HPDE6-E6E7 (cell line): Measurements from ENCODE around the gene DLG2.
A peak's percentile ranks its signal among the peaks of the same experiment; 100 is the strongest.
"Not testable (repeated sequence)": the region's sequence is repeated elsewhere in the genome, so short reads cannot be mapped to it uniquely, and the experiment has no call there.

Experiments used
- DNase-seq: peaks from one replicate; pipeline ENCODE4 v3.0.0; 2011; ENCODE audit warnings: missing footprints; ENCODE audit errors: extremely low spot score

DLG2 gene

DNA sequence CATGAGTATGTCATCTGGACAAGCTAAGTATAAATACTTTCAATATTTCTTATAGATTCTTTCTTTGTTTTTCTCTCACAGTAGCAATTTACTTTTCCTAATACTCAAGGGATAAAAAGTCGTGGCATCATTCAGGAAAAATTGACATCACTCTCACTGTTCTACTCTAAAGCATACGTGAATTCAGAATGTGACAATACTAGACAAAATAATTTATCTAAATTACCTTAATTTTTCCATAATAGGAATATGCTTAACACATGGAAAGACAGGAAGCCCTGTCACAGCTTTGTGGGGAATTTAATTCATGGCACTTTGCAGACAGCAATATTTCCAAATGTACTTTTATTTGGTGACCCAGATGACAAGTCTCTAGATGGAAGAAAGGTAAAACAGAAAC lies 394.6 kb downstream of the DLG2 start:
- no peak for DNase-seq

DNA sequence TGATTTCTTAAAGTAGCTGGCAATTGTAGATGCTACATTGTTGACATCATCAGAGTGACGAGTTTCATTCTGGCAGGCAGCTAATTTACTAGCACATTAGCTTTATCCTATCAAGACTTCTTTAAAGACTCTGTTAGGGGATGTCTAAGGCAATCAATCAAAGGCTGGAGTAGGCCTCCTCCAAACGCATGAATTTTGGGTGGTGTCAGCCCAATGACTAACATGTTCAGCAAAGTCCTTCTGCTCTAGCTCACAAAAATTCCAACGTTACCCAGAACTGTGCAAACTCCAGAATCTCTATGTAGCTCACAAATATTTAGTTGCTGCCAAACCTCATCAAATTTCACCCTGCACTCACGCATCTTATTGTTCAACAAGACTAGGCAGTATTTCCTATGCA lies 395.6 kb downstream of the DLG2 start:
- no peak for DNase-seq

DNA sequence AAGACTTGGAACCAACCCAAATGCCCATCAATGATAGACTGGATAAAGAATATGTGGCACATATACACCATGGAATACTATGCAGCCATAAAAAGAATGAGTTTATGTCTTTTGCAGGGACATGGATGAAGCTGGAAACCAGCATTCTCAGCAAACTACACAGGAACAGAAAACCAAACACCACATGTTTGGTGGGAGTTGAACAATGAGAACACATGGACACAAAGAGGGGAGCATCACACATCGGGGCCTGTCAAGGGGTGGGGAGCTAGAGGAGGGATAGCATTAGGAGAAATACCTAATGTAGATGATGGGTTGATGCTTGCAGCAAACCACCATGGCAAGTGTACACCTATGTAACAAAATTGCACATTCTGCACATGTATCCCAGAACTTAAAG lies 397.4 kb downstream of the DLG2 start:
- not testable (repeated sequence) for DNase-seq

DNA sequence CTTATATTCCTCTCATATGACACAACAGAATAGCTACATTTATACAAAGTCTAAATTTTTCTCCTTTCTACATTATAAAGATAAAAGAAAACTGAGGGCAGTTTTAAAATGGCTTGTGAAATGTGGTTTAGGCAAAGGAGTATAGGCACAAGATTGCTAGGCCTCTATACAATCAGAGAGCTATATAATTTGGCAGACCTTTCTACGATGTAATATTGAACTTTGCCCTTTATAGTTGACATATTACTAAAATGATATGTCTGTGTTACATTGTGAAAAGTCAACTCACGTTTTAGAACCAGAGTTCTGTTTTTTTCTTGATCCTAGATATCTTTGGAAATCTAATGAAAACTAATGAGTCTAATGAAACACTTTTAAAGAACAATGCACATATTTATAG lies 430.2 kb downstream of the DLG2 start:
- DNase-seq, result no peak

DNA sequence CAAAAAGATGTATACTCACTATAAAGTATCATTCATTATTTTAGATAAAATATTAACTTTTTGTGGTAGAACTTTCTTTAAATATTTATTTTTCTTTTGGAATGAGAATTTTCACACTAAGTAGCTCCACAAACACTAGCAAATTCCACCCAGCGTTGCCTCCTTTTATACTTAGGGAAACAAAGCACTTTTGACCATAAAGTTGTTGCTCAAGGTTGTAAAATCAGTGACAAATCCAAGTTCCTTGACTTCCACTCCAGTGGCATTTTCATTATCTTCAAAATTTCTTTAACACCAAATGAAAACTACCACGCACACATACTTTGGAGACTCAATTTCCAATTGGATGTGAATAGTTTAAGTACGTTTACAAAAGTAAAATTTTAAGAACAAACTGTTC lies 431.2 kb downstream of the DLG2 start:
- no peak for DNase-seq

DNA sequence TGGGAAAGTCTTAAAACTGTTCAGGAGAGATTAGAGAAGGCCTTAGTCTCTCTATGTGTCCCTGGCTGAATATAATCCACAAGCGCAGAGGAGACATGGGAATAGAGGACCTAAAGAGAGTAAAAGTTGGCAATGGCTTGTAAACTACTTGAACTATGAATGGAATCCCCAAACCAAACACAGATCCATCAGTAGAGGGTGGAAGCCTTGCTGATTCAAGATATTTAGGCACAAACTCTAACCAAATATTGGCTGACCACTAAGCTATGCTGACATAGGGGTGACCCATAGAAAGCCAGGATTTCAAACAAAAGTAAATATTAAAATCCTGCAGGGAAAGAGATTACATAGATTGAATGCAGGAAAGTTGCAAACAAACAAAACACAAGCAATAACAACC lies 439.2 kb downstream of the DLG2 start:
- no peak for DNase-seq

DNA sequence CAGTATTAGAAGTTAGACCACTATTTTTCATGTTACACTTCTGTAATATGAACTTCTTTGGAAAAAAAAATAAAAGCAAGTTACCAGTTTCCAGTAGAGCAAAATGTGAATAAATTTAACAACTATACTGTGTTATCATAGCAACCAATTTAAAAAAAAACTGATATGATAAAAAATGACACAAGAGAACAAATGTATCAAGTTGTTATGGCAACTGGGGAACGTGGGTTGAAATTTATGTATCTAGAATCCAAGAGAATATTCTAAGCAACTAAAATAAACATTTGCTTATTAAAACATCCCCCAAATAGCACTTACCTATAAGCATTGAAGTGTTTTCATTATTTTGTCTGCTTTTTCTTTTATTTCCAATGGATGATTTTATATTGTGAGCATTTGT lies 442.4 kb downstream of the DLG2 start:
- DNase-seq, result no peak

DNA sequence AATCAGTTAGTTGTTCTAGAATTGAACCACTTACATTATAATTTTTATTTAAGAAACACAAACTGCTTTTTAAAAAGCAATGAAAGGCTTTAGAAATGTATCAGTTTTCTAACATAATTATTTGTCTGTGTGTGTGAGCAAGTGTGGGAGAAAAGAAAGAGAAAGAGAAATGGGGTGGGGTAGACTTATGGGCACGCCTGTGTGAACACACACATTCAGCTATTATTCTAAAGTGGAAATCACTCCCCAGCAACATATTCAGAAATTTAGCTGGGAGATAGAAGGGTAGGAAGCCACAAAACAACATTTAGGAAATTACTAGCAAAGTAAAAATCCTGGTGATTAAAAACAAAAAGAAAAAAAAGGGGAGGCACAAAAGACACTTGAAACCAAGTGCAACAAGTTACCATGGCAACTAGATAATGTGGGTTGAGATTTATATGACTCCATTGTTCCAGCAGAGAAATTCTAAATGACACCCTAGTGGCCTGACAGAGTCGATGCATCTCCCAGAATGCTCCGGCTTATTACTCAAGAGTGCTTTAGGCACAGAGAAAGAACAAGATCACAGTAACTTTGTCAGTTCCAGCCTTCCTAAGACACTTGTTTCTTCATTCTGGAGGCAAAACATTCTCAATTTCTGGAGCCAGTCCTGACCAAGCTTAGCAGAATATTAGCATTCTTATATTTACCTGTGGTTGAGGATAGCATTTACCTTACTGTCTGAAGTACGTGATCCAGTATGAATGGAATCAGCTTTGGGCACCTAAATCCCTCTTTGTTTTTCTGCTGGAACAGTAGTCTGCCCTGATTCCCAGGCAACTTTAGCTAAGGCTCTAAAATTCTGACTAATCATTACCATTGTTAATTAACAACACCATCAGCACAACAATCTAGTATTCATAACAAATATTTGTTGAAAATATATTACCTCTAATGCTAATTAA lies 444.4 kb downstream of the DLG2 start:
- peak; percentile 4 for DNase-seq

DNA sequence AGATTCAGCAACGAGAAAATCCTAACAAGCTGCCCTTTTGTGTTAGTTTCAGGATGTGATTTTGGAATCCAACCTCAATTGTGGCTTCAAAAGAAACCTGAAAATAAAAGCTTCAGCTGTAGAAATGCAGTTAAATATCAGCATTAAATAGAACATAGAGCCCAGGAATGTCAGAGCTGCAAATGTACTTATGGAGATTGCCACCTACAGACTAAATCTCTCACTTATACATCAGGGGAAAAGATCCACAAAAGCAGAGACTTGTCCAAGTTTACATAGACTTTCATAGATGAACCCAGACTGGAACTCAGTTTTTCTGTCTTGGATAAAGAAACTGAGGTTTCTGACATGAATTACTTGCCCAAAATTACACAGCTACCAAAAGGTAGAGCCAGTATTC lies 446.6 kb downstream of the DLG2 start:
- no peak for DNase-seq

DNA sequence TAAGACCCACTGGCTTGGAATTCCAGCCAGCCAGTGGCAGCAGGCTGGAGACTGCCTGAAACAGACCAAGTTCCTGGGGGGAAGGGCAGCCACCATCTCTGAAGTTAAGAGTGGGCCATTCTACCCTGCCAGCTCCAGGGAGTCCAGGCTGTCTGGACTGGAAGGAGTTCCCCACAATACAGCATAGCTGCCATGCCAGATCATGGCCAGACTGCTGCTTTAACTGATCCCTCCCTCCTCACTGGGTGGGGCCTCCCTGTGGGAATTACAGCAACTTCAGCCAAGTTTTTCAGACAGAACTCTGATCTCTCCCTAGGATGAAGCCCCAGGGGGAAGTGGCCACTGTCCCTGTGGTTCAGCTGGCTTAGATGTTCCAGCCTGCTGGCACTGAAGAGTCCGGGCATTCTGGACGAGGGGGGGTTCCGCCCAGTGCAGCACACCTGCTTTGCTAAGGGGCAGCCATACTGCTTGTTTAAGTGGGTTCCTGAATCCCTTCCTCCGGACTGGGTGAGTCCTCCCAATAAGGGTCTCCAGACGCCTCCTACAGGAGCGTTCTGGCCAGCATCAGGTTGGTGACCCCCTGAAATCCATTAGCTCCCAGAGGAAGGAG lies 455.4 kb downstream of the DLG2 start:
- DNase-seq, result no peak

DNA sequence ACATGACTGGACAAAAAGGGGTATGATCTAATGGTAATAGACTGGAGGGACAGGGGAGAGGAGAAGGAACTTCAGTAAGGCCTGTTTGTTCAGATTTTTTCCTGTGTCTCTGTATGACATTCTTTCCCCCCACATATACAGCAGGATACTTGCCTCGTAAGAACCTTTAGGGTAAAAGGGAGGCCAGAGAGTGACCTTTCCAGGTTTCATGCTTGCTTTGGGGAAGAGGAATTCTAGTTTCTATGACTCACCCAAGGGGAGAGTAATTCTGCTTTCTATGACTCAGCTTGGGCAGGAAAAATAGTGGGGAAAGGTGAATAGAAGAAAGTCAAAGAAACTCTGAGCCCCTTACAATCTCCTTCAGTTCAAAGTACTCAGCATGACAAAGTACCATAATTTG lies 457.0 kb downstream of the DLG2 start:
- DNase-seq, result peak; percentile 22

DNA sequence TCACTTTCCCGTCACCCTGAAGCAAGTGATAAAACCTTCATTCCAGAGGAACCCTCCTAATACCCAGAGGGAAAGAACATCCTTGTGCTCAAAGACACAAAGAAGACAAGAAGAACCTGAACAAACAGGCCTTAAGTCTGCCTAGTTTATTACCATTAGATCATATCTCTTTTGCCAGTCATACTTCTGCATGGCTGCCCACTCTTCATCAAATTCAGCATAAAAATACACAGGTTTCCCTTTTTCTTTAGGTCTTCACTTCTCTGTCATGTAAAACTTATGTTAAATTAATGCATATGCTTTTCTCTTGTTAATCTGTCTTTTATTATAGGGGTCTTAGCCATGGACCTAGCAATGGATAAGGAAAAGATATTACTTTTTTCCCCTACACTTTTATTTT lies 459.7 kb downstream of the DLG2 start:
- no peak for DNase-seq

DNA sequence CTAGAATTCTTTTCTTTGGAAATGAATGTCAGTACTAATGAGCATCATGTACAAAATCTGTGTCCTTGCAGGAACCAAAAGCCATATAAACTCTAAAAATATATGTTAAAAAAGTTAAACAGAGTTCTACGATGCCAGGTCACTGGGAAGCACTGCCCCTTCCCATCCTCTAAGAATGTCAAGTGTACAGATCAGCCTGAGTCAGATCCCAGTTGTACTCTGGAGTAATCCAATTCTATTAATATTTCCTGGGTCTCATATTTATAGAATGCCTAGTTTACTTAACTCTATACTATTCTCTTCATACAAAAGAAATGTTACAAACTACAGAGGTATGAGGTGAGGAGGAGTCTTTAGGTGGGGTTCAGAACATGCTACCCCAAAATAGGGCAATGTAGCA lies 460.1 kb downstream of the DLG2 start:
- peak; percentile 5 for DNase-seq

DNA sequence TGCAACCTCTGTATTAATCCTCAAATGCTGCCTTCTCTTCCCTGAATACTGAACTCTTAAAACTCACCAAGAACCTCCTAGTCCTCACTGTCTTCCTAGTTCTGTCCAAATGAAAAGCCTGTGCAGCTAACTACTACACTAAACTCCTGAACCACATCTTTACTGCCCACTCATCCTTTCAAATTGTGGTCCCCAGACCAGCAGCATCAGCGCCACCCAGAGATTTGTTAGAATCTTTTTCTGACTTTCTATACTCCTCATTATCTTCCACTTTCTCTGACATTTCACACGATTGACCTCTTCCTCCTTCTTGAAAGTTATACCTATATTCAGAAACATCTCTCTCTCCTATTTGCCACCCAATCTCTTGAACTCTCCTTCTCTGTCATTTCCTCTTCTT lies 461.3 kb downstream of the DLG2 start:
- no peak for DNase-seq

DNA sequence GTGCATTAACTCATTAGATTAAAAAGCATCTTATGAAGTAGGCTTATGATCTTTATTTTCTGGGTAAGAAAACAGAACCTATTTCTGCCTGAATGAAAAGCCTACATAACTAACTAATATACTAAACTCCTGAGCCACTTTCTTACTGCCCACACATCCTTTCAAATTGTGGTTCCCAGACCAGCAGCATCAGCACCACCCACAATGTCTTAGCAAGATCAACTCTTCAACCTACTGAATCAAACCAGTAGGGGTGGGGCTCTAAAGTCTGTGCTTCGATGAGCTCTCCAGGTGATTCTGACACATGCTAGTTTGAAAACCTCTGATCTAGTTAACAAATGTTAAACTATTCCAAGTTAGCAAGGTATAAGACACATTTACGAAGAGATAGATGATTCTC lies 462.4 kb downstream of the DLG2 start:
- DNase-seq, result no peak

DNA sequence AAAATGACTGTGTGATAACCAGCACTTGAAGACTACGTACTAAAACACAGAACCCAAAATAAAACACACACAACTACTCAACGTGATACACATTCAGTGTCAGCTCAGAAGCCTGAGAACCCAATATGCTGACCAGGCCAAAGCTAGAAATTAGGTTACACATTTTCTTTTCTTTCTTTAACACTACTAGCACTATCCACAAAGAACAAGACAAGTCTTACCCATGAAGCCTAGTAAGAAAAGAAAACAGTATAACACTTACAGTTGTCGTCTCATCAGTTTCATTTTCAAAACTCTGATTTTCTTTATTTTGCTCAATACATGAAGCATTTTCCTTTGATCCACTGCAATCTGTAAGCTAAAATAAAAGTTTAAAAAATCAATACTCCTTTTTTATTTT lies 472.9 kb downstream of the DLG2 start:
- no peak for DNase-seq

DNA sequence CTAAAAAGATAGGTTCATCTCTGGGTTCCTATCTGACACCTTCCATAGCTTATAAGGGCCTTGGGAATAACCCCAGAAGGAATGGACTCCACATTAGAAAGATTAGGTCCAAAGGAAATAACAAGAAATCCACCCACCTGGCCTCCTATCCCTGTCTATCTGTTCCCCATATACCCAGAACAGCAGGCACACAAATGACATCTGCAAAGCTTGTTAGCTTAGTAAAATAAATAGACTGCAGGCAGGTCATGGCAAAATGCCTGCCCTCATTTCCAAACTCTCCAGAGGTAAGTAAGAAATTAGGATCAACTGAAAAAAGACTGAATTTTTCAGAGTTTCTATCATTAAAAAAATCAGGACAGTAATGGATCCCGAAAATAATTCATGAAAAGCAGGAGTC lies 489.5 kb downstream of the DLG2 start:
- no peak for DNase-seq

DNA sequence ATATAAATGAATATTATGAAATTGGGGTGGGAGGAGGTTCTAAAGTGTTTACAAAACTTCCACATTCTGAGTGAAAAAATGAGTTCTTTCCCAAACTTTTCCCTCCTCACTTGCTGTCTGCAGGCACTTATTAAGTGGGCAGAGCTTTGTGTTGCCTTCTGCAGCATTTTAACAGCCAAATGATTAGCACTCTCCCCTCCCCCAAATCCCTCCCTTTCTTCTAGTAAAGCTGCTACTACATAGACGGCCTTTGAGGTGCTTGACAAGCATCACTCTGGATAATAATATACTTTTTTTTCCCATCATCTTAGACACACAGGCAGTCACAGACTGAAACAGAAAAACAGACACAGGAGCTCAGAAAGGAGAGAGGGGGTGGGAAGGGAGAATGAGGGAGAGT lies 493.5 kb downstream of the DLG2 start:
- DNase-seq, result no peak

DNA sequence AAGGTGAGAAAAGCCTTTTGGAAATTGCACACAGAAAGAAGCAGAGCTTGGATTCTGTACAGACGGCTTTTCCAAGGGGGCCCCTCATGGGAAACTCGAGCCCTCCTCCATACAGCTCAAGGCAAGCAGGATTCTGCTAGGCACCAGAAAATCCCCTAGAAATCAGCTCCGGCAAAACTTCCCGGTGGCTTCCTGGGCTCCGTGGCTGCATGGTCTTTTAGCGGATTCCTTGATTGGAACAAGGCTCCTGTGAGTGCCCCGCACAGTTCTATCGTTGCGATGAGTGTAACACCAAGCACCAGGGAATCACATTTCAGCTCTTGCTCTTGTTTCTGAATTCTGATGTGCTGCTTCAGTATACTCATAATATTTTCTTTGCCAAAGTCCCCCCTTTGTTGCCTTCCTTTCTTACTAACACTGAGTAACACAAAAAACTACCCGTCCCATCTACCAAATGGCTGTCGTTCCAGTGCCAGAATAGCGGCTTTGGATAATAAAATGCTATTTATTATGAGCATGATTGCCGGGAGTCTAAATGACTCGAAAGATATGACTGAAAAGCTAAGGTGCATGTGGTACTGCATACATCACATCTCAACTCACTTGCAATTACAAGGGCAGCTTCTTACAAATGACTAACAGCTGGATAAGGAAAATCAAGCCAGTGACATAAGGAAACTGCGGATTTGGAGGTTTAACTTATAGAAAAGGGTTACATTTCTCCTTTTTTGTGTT lies 494.1 kb downstream of the DLG2 start:
- DNase-seq, result no peak

DNA sequence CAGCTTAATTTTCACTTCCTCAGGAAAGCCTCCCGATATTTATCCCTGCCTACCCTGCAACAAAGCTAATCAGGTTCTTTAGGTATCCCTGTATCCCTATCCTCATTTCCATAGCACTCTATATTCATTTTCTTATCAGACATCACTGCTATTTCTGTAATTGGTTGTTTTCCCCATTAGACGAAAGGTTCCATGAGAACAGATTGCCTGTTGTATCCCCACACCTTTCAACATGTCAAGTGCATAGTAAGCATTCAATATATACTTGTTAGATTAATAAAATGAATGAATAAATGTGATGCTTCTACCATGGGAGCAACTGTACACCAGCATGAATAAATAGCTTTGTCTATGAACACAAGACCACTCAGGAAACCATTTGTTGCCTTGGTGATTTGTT lies 499.8 kb downstream of the DLG2 start:
- DNase-seq, result no peak

DNA sequence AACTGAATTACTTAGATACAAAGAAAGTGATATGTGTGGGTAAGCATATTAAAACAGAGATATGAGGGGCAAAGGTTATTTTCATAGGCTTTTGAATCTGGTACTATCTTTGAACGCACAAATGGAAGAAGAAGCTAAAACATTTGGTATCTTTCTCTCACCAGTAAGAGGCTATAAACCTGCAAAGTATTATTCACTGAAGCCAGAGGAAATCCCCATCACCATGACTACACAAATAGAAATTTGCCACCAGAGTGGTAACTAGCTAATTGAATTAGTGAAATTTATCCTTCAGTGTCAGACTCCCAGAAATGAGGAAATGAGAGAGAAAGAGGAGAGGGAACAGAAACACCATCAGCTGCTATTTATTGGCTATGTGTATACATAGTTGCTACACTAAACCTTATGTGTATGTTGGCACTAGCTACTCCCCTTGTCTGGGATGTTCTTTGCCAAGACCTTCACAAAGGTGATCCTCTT lies 503.4 kb downstream of the DLG2 start:
- no peak for DNase-seq

DNA sequence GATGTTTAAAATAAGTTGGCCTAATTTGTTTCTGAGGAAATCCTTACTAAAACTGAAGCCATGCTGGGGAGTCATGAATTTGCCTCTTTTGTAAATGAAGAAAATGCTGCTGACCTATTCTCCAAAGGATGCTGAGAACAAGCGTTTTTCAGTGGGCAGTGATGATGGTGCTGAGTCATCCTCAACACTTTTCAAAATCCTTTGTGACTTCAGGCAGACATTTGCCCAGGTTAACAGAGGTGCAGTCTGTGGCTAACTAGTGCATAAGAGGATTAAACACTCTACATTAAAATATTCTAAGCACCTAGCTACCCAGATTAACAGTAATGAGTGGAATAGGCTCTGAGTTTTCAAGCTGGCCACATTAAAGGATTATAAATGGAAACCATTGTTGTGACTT lies 509.0 kb downstream of the DLG2 start:
- no peak for DNase-seq

DNA sequence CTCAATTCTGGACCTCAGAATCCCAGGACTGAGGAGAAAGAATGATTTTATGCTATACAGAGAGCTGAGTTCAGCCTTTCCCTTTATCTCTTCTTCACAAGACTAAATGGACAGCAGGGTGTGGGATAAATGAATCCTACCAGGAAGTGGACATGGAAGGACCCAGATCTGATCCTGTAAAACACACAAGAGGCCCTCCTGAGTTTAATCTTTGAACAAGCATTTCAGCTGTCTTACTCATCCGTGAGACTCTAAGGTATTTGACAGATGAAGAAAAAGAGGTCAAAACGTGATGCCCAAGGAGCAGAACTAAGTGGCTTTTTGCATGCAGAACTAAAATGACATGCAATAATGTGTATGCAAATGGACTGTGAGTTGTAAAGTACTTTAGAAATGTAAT lies 511.3 kb downstream of the DLG2 start:
- no peak for DNase-seq
